HFFc6 (cell line): Measurements from ENCODE around the gene LYZL2. TPM values are rescaled to one million over a fixed set of nuclear protein-coding genes. Genes with fewer than 3 reads are reported as not detected.
A peak's percentile ranks its signal among the peaks of the same experiment; 100 is the strongest.

Source experiments
- DNase-seq: peaks from one replicate; pipeline ENCODE4 v3.0.0-alpha.2; 2018
- H3K27ac Mint-ChIP-seq: 2 replicates; pipeline ENCODE4 v1.8.0; 2020; ENCODE audit warnings: mild to moderate bottlenecking, mixed read lengths
- H3K27me3 Mint-ChIP-seq: 2 replicates; pipeline ENCODE4 v1.8.0; 2021; ENCODE audit warnings: mild to moderate bottlenecking, moderate library complexity, mixed read lengths; ENCODE audit not compliant: insufficient read depth
- H3K36me3 Mint-ChIP-seq: 2 replicates; pipeline ENCODE4 v1.8.0; 2021; ENCODE audit warnings: low read depth, mixed read lengths
- H3K4me1 Mint-ChIP-seq: 2 replicates; pipeline ENCODE4 v1.8.0; 2020; ENCODE audit warnings: low read depth, mixed read lengths
- H3K4me3 Mint-ChIP-seq: 2 replicates; pipeline ENCODE4 v1.8.0; 2020; ENCODE audit warnings: mild to moderate bottlenecking, moderate library complexity, mixed read lengths
- H3K9me3 Mint-ChIP-seq: 2 replicates; pipeline ENCODE4 v1.8.0; 2020; ENCODE audit warnings: mild to moderate bottlenecking, mixed read lengths
- total RNA-seq, 6 experiments: library from RNA; stranded (reverse); fragmentation: NEBNext Ultra II Directional; extraction: Animal tissue kit (Norgen Biotek cat#: 25700); gene quantifications; 2 replicates in 1 of 6; 3 replicates in 5 of 6; pipeline ENCODE4 v1.2.3, GENCODE V29; 2021
- TF ChIP-seq, protein P1 (sequence below): fragments of 200-600 bp; sonication (generic); IDR thresholded peaks from 2 replicates; pipeline ENCODE4 v1.5.0; 2021; ENCODE audit warnings: antibody characterized with exemption, mild to moderate bottlenecking

Gene LYZL2
- total RNA-seq, 6 experiments from 2014 or later = not detected

GRCh38 chr10:30586828-30587227 lies 42.7 kb downstream of the LYZL2 start:
- TF ChIP-seq, protein P1, sequence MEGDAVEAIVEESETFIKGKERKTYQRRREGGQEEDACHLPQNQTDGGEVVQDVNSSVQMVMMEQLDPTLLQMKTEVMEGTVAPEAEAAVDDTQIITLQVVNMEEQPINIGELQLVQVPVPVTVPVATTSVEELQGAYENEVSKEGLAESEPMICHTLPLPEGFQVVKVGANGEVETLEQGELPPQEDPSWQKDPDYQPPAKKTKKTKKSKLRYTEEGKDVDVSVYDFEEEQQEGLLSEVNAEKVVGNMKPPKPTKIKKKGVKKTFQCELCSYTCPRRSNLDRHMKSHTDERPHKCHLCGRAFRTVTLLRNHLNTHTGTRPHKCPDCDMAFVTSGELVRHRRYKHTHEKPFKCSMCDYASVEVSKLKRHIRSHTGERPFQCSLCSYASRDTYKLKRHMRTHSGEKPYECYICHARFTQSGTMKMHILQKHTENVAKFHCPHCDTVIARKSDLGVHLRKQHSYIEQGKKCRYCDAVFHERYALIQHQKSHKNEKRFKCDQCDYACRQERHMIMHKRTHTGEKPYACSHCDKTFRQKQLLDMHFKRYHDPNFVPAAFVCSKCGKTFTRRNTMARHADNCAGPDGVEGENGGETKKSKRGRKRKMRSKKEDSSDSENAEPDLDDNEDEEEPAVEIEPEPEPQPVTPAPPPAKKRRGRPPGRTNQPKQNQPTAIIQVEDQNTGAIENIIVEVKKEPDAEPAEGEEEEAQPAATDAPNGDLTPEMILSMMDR = no peak
- no peaks in the 10 kb centered on the region for H3K9me3 Mint-ChIP-seq
- H3K4me3 Mint-ChIP-seq = no peak overlapping the region
- no peaks in the 10 kb centered on the region for H3K36me3 Mint-ChIP-seq
- no peak overlapping the region for H3K27ac Mint-ChIP-seq
- DNase-seq = no peak
- peaks cover 7% of the 10 kb centered on the region for H3K27me3 Mint-ChIP-seq
- peaks cover 8% of the 10 kb centered on the region for H3K4me1 Mint-ChIP-seq

GRCh38 chr10:30583778-30584415 lies 45.7 kb downstream of the LYZL2 start:
- Mint-ChIP-seq H3K27me3 (peaks cover 17% of the 10 kb centered on the region), H3K9me3 (no peaks in the 10 kb centered on the region), H3K36me3 (no peaks in the 10 kb centered on the region), H3K4me1 (peaks cover 8% of the 10 kb centered on the region), H3K4me3 (peak overlapping the region; percentile 81), H3K27ac (peak overlapping the region; percentile 41)
- DNase-seq = peak; percentile 23
- TF ChIP-seq, protein P1 = no peak

DNA sequence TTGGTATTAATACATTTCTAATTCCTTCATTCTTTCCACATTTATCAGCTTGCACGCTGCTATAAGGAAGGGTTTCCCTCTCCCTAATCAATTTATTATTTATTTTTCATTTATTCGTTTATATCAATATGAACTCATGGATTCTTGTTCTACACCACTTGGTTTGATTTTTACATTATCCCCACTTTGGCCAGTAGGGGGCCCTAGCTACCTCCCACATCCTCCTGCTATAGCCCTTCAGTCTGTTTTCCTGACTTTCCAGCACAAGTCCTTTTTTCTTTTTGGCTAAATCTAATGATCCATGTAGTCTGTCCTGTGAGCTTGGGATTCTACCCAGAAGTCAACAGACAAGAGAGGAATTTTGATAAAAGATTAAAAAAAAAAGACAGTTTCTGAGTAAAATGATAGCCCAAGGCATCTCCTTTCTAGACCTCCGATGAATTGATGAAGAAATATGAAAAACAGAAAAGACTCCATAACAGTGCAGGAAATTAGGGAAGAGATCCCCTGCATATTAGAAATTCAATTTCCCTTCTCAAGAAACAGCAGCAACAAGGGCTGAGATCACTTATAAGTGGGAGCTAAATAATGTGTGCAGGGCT lies 47.7 kb downstream of the LYZL2 start:
- TF ChIP-seq, protein P1 = peak; percentile 90
- DNase-seq = peak; percentile 30
- Mint-ChIP-seq H3K4me1 (peaks cover 8% of the 10 kb centered on the region), H3K27ac (no peak overlapping the region), H3K4me3 (no peak overlapping the region), H3K36me3 (no peaks in the 10 kb centered on the region), H3K27me3 (peaks cover 15% of the 10 kb centered on the region), H3K9me3 (no peaks in the 10 kb centered on the region)

DNA sequence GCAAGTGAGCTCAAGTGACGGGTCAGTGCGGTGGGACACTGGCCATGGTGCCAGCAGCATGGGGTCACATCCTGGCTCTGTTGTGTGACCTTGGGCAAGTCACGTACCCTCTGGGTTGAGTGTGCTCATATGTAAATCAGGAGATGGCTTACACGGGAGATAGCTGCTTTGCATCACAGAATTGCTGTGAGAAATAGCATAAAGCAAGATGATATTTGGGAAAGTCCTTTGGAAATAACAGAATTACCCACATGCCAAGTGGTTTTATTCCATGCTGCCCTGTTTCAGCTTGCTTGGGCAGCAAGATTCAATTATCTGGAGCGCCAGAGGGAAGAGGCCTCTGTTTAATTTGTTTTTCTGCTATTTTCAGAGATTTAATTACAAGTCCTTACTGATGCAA lies 48.9 kb downstream of the LYZL2 start:
- Mint-ChIP-seq H3K4me1 (peaks cover 8% of the 10 kb centered on the region), H3K27me3 (peaks cover 15% of the 10 kb centered on the region), H3K27ac (no peak overlapping the region), H3K9me3 (no peaks in the 10 kb centered on the region), H3K36me3 (no peaks in the 10 kb centered on the region), H3K4me3 (no peak overlapping the region)
- no peak for DNase-seq
- TF ChIP-seq, protein P1 = no peak

GRCh38 chr10:30580241-30580640 lies 49.3 kb downstream of the LYZL2 start:
- Mint-ChIP-seq H3K36me3 (no peaks in the 10 kb centered on the region), H3K4me1 (peaks cover 8% of the 10 kb centered on the region), H3K9me3 (no peaks in the 10 kb centered on the region), H3K27ac (no peak overlapping the region), H3K4me3 (no peak overlapping the region), H3K27me3 (peaks cover 15% of the 10 kb centered on the region)
- TF ChIP-seq, protein P1 = no peak
- DNase-seq = no peak
